Measurements from ENCODE around the gene ARMC9.

Gene ARMC9

GRCh38 chr2:231318954-231319353 is 120.5 kb downstream of the ARMC9 start:
- DNase-seq: no peak

- no peak for DNase-seq
These were observed 121.4 kb downstream of the ARMC9 start for GRCh38 chr2:231319867-231320266.

- DNase-seq: no peak
These were observed 122.6 kb downstream of the ARMC9 start for GRCh38 chr2:231321021-231321420.

GRCh38 chr2:231321556-231322334 is 123.3 kb downstream of the ARMC9 start:
- DNase-seq: no peak

- no peak for DNase-seq
These were observed 124.9 kb downstream of the ARMC9 start for GRCh38 chr2:231323316-231323715.

GRCh38 chr2:231325826-231326225 is 127.4 kb downstream of the ARMC9 start:
- DNase-seq: no peak

GRCh38 chr2:231326404-231326803 is 128.0 kb downstream of the ARMC9 start:
- no peak for DNase-seq

GRCh38 chr2:231330311-231330710 is 131.9 kb downstream of the ARMC9 start:
- DNase-seq: no peak

- DNase-seq: no peak
These were observed 133.1 kb downstream of the ARMC9 start for GRCh38 chr2:231331533-231331932.

GRCh38 chr2:231332388-231332787 is 134.0 kb downstream of the ARMC9 start:
- DNase-seq: no peak

- DNase-seq: no peak
These were observed 134.6 kb downstream of the ARMC9 start for GRCh38 chr2:231332872-231333500.

- DNase-seq: no peak
These were observed 135.9 kb downstream of the ARMC9 start for GRCh38 chr2:231334179-231334930.

- DNase-seq: no peak
These were observed 136.6 kb downstream of the ARMC9 start for GRCh38 chr2:231334981-231335380.

- no peak for DNase-seq
These were observed 137.2 kb downstream of the ARMC9 start for GRCh38 chr2:231335591-231335990.

- DNase-seq: no peak
These were observed 137.8 kb downstream of the ARMC9 start for GRCh38 chr2:231336236-231336635.

- DNase-seq: no peak
These were observed 138.3 kb downstream of the ARMC9 start for GRCh38 chr2:231336700-231337099.

GRCh38 chr2:231337807-231338759 is 139.7 kb downstream of the ARMC9 start:
- no peak for DNase-seq

GRCh38 chr2:231339316-231339715 is 140.9 kb downstream of the ARMC9 start:
- DNase-seq: no peak

- DNase-seq: no peak
These were observed 142.7 kb downstream of the ARMC9 start for GRCh38 chr2:231341100-231341499.

GRCh38 chr2:231342061-231342711 is 143.8 kb downstream of the ARMC9 start:
- no peak for DNase-seq

GRCh38 chr2:231343006-231343710 is 144.7 kb downstream of the ARMC9 start:
- no peak for DNase-seq

Measured in activated gamma-delta T cell treated with Interleukin-2 at 50 U/mL for 16 hours (primary cell).